ENCODE measurements around the gene NTN5. TPM values are rescaled to one million over a fixed set of nuclear protein-coding genes. Genes with fewer than 3 reads are reported as not detected.
"Not testable (repeated sequence)": the region's sequence is repeated elsewhere in the genome, so short reads cannot be mapped to it uniquely, and the experiment has no call there.

The NTN5 gene
- total RNA-seq, 2 donors from 2014 or later = 0.54 to 2.8 TPM

DNA sequence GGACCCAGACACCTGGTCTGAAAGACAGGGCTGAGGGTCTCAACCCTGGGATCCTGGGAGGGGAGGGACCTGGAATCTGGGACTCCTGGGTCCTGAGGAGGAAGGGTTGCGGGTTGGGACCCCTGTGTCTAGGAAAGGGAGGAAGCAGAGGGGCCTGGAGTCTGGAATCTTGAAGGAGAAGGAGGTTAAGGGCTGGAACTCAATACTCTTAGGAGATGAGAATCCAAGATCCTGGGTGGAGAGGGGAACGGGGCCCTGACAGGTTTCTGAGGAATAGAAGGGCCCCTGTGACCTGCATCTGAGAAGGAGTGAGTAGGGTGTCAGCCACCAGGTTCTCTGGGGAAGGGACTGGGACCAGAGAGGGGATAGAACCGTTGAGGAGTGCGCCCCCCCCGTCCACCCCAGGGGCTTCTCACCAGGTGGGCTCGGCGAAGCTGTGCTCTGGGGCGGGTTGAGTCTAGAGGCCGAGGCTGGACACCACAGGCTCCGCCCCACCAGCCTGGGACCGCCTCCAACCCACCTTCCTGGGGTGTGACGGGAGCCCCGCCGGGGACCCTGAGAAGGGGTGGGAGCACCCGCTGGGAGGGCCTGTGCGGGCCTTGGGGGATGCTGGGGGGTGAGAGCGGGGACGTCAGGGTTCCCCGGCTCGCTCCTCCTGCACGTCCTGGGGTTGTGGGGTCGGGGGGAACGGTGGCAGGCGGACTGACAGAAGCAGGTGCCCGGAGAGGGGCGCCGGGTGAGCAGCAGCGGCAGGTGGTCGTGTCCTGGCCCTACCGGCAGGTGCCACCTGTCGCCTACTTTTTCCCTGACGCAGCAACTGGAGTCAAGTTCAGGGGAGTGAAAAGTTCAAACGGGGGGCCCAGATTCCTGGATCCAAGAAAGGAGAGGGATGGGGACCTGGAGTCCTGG is 46.7 kb upstream of the NTN5 start, which contains the start of gene MAMSTR:
Gene MAMSTR, minus strand, starts transcription at position 463 of the 909 bp plus-strand sequence. CDS start 694 bp downstream, outside the sequence.
- no peaks in the 10 kb centered on the region for H3K36me3 ChIP-seq
- H3K27me3 ChIP-seq (replicated peaks; ENCODE audit: insufficient read depth) = no peaks in the 10 kb centered on the region
- H3K27ac ChIP-seq = peak within 1 kb of the TSS in 1 of 2 donors; percentile 82
- DNase-seq (ENCODE audit: low spot score) (no peak), ATAC-seq (ENCODE audit: insufficient number of reproducible peaks, low FRiP score, low read depth) (no peak)
- H3K4me1 ChIP-seq (ENCODE audit: control insufficient read depth in 1 of 2, low read depth in 2 of 2) = peaks cover 8 to 51% of the 10 kb centered on the region in 2 donors
- peak within 1 kb of the TSS; percentile 73 for H3K4me3 ChIP-seq
- H3K9me3 ChIP-seq = no peaks in the 10 kb centered on the region
- TF ChIP-seq, protein P1, sequence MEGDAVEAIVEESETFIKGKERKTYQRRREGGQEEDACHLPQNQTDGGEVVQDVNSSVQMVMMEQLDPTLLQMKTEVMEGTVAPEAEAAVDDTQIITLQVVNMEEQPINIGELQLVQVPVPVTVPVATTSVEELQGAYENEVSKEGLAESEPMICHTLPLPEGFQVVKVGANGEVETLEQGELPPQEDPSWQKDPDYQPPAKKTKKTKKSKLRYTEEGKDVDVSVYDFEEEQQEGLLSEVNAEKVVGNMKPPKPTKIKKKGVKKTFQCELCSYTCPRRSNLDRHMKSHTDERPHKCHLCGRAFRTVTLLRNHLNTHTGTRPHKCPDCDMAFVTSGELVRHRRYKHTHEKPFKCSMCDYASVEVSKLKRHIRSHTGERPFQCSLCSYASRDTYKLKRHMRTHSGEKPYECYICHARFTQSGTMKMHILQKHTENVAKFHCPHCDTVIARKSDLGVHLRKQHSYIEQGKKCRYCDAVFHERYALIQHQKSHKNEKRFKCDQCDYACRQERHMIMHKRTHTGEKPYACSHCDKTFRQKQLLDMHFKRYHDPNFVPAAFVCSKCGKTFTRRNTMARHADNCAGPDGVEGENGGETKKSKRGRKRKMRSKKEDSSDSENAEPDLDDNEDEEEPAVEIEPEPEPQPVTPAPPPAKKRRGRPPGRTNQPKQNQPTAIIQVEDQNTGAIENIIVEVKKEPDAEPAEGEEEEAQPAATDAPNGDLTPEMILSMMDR (IDR thresholded peaks at IDR 0.05) = no peak

DNA sequence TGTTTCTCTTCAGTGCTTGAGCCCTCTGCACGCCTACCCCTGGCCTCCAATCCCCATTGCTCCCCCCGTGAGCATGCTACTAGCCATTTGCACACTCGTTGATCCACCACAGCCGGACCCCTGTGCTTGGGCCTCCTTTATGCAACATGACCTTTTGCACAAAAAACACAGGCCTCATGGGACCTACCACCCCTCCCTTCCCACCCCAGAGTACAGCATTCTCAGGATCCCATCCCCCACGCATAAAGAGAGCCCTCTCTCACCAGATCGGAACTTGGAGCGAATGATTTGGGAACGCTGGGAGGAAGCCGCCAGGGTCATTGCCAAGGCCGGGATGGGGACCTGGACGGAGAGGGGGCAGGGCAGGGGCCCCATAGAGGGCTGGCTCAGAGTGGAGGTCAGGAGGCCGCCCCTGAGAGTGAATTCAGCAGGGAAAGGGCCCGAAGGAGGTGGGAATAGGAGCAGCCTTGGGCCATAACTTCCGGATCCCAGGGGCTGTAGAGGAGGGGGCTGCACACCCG is 46.0 kb upstream of the NTN5 start:
- H3K36me3 ChIP-seq = no peaks in the 10 kb centered on the region
- TF ChIP-seq, protein P1 (IDR thresholded peaks at IDR 0.05) = no peak

DNA sequence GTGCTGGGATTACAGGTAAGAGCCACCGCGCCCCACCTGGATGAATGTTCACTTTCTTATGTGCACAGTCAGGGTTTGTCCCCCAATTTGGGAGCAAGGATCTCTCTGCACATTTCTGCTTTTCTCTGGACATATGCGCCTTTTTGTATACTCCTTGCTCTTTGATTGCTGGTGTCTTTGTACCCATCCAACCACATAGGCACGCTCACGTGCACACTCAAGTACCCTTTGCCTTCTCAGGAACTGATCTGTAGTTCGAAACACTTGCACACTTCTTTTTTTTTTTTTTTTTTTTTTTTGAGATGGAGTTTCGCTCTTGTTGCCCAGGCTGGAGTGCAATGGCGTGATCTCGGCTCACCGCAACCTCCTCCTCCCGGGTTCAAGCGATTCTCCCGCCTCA is 45.3 kb upstream of the NTN5 start:
- H3K9me3 ChIP-seq; H3K36me3 ChIP-seq; H3K27ac ChIP-seq; DNase-seq (ENCODE audit: low spot score); H3K4me3 ChIP-seq; ATAC-seq (ENCODE audit: insufficient number of reproducible peaks, low FRiP score, low read depth); H3K27me3 ChIP-seq (replicated peaks; ENCODE audit: insufficient read depth): not testable (repeated sequence)
- H3K4me1 ChIP-seq (ENCODE audit: control insufficient read depth in 1 of 2, low read depth in 2 of 2) = peaks cover 8 to 55% of the 10 kb centered on the region in 2 donors

More for the DNA sequence above, 46.0 kb upstream of the NTN5 start:
- no peak for ATAC-seq (ENCODE audit: insufficient number of reproducible peaks, low FRiP score, low read depth)
- peaks cover 8 to 49% of the 10 kb centered on the region in 2 donors for H3K4me1 ChIP-seq (ENCODE audit: control insufficient read depth in 1 of 2, low read depth in 2 of 2)
- DNase-seq (ENCODE audit: low spot score) = no peak
- H3K27ac ChIP-seq = no peak overlapping the region
- no peaks in the 10 kb centered on the region for H3K9me3 ChIP-seq
- no peaks in the 10 kb centered on the region for H3K27me3 ChIP-seq (replicated peaks; ENCODE audit: insufficient read depth)
- no peak overlapping the region for H3K4me3 ChIP-seq

DNA sequence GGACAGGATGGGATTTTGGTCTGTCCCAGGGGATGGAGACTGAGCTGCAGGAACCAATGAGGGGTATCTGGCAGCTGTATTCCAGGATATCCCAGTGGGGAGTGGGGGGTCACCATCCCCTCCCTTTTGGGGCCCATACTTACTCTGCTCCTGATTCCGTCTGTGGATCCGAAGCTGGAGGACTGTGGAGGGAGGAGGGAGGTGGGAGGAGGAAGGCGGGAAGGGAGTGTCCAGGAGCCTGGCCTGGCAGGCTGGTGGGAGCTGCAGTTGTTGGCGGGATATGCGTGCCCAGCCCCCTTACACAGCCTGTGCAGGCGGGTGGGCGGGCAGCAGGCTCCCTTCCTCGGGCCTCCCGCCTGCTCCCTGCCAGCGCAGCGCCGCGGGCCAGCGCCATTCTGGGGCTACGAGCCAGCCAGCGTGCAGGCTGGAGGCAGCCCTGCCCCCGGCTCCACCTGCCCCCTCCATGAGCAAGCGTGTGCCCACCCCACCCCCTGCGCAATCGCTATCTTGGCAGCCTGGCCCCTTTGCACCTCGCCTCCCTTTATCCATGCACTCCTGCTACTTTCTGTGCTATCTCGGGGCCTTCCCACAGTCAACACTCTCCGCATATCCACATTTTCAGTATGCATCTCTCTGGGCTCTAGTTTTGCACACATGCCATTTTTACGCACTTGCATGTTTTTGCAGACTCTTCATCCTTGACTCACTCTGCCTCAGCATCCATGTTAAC is 43.9 kb upstream of the NTN5 start:
- no peak for ATAC-seq (ENCODE audit: insufficient number of reproducible peaks, low FRiP score, low read depth)
- H3K4me3 ChIP-seq = peak overlapping the region; percentile 58
- no peaks in the 10 kb centered on the region for H3K27me3 ChIP-seq (replicated peaks; ENCODE audit: insufficient read depth)
- H3K27ac ChIP-seq = peak overlapping the region; percentile 14 to 46
- H3K4me1 ChIP-seq (ENCODE audit: control insufficient read depth in 1 of 2, low read depth in 2 of 2) = peaks cover 8 to 58% of the 10 kb centered on the region in 2 donors
- no peaks in the 10 kb centered on the region for H3K9me3 ChIP-seq
- TF ChIP-seq, protein P1 (IDR thresholded peaks at IDR 0.05) = no peak
- H3K36me3 ChIP-seq = no peaks in the 10 kb centered on the region
- no peak for DNase-seq (ENCODE audit: low spot score)

DNA sequence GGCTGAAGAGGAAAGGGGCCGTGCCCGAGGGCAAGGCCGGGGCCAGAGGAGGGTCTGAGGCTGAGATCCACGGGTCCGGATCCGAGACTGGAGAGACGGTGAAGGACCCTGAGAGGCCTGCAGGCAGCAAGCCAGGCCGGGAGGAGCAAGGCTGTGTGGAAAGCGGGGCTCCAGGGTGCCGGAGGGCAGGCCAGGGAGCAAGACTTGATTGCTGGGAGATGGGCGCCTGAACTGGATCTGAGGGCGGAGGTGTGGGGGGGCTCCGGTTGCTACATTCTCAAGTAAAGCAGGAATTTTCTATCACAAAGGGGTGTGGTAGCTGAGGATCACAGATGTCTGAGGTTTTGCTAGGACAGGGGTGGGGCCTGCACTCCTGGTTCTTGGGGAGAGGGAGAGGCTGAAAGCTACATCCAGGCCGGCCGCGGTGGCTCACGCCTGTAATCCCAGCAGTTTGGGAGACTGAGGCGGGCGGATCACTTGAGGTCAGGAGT is 42.9 kb upstream of the NTN5 start:
- no peaks in the 10 kb centered on the region for H3K36me3 ChIP-seq
- H3K4me3 ChIP-seq = no peak overlapping the region
- H3K9me3 ChIP-seq = no peaks in the 10 kb centered on the region
- no peak for DNase-seq (ENCODE audit: low spot score)
- peak overlapping the region in 1 of 2 donors; percentile 83 for H3K27ac ChIP-seq
- TF ChIP-seq, protein P1 (IDR thresholded peaks at IDR 0.05) = no peak
- H3K27me3 ChIP-seq (replicated peaks; ENCODE audit: insufficient read depth) = no peaks in the 10 kb centered on the region
- no peak for ATAC-seq (ENCODE audit: insufficient number of reproducible peaks, low FRiP score, low read depth)
- peaks cover 8 to 58% of the 10 kb centered on the region in 2 donors for H3K4me1 ChIP-seq (ENCODE audit: control insufficient read depth in 1 of 2, low read depth in 2 of 2)

Measured in thoracic aorta (tissue), 2 donors.